ENCODE measurements around the gene CELA3A. TPM values are rescaled to one million over a fixed set of nuclear protein-coding genes. Genes with fewer than 3 reads are reported as not detected.

The CELA3A gene
- total and polyA plus RNA-seq, 10 of the 15 experiments (the other 5 are each of a cell fraction or from before 2014, with no cell fraction given), result 7.6 TPM; not detected in 9

- TF ChIP-seq MXI1 (IDR thresholded peaks at IDR 0.05; ENCODE audit: low read depth, low read length) (0 out of 2 replicates have a peak, but pooled peaks have one; percentile 48), RAD21 (IDR thresholded peaks at IDR 0.05; ENCODE audit: insufficient read depth, low read depth, low read length) (0 out of 2 replicates have a peak, but pooled peaks have one; percentile 8), ZNF207 (IDR thresholded peaks at IDR 0.05; ENCODE audit: borderline replicate concordance) (0 out of 2 replicates have a peak, but pooled peaks have one; percentile 42), GATAD2B (conservative IDR thresholded peaks at IDR 0.05; ENCODE audit: low read depth) (no peak), ZNF687 (IDR thresholded peaks at IDR 0.05) (peak; percentile 39; the same call in 1 of the 2 replicates), BACH1 (IDR thresholded peaks at IDR 0.05; ENCODE audit: borderline replicate concordance) (no peak), IKZF2 (IDR thresholded peaks at IDR 0.05) (peak; percentile 51 to 65; a peak in 2 of 4 replicates), PBX3 (IDR thresholded peaks at IDR 0.05; ENCODE audit: insufficient replicate concordance, low read depth, low read length) (peak; percentile 16), NFYA (IDR thresholded peaks at IDR 0.05; ENCODE audit: borderline replicate concordance, low read depth, low read length) (no peak), TAF1 (IDR thresholded peaks at IDR 0.05; ENCODE audit: borderline replicate concordance, low read depth, low read length) (peak; percentile 58; the same call in 1 of the 2 replicates), LARP7 (IDR thresholded peaks at IDR 0.05) (no peak), SKIL (IDR thresholded peaks at IDR 0.05; ENCODE audit: low read depth, poor library complexity, severe bottlenecking) (no peak), ZNF592 (IDR thresholded peaks at IDR 0.05) (no peak), POLR2A (IDR thresholded peaks at IDR 0.05; ENCODE audit: low read depth, low read length) (peak; percentile 60), HDAC2 (IDR thresholded peaks at IDR 0.05) (no peak), ZBTB33 (IDR thresholded peaks at IDR 0.05) (no peak)
Measured at GRCh38 chr1:22039594-22040285, 38.3 kb downstream of the CELA3A start (continued).

Measured in GM12878 (cell line).